ENCODE measurements around the gene GABBR2.

The GABBR2 gene

DNA sequence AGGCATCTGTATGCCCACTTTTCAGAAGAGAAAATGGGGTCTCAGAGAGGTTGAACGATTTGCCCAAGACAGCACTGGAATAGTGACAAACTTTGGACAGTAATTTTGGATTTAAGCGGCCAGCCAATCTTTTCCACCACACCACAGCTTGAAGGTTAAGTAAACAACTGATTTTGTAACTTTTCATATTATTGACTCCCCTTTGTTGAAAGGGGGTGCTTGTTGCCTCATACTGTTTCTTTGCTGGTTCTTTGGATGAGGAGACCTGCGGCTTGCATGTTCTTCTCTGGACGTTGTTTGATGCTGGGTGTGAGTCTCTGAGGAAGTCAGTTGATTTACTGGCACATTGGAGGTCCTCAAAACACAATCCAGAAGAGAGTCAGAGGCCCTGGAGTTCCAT lies 11.7 kb upstream of the GABBR2 start:
- DNase-seq (ENCODE audit: low read depth): no peak

DNA sequence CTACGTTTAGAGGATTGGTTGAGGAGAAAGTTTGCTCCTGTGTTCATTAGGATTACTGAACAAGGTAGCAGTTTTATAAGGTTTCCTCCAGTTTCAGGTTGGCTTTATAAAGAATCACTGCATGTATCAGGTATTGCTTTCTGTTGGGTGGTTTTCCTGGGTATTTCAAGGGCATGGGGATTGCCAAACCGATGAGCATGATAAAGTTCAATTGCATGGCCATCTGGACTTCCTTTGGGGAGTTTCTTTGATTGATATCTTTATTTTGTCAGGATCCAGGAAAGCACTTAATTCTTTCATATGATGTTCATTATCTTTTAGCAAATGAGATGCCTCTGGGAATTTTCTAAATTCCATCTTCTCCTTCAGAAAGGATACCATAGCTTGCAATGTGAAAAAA lies 10.3 kb upstream of the GABBR2 start:
- no peak for DNase-seq (ENCODE audit: low read depth)

DNA sequence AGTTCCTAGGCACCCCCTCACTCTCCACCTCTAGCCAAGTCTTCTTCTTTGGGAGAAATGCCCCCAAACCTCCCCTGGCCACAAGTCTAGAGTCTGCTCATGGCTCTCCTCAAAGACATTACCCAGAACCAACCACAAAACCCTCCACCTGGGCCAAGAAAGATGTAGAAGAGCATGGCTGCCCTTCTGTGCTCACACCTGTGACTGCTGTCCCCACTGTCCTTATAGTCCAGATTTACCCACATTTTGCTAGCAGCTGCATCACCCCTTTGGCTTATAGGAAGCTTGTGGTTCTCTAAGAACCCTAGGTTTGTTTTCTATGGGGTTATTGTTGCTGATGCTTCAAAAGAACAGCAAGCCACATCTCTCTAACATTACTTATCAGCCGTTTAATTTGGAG lies 6.1 kb upstream of the GABBR2 start:
- DNase-seq (ENCODE audit: low read depth): no peak

DNA sequence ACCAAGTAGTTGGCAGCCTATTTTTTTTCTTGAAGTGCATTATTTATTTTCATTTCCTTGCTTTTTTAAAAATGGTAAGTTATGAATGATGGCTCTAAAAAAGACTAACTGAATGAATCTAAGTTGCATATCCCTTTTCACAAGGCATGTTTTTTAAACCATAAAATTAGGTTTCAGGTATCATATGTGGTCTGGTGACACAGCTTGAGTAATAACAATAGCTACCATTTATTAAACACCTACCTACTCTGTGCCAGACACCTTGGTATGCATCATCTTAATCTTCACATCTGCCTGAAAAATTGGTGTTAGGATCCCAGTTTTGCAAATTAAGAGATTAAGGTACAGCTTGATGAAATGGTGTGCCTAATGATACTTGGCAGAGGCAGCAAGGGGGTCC lies 4.3 kb upstream of the GABBR2 start:
- DNase-seq (ENCODE audit: low read depth): no peak

DNA sequence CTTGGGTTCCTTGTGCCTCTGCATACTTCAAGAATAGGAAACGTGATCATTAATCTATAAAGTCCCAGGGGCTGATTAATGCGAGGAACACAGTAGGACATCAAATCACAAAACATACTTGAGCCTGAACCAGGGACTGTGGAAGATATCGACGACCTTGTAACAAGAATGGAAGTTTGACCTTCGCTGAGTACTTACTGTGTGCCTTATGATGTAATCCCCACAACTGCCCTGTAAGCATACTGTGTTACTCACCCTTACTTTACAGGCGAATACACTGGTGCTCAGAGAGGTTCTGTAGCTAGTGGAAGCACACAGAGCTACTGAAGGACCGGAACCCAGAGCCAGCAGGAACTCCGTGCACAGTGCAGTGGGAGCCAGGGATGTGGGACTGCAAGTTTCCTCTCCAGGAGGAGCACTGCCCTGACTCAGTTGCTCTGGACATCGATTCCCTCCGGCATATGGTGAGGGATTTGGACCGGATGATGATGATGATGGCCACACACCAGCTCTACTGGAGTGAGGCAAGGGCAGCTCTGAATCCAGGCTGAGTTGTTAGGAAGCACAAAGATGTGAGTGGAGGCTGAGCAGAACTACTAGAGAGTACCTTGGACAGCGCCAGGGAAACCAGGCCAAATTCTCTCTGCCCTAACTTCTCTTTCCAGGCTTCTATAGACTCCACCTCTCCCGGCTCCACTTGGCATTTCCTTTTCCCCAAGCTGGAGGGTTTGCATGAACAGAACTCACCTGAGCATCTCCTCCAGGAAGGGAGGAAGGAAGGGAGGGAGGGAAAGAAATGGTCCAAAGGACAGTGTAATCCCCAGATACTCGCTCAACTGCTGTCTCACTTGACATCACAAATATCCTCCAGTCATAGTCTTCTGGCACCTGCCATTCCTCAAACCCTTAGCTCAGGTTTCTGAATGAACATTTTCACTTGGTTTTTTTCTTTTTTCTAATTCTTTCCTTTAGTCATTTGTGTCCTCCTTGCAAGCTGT lies 1.5 kb upstream of the GABBR2 start:
- DNase-seq (ENCODE audit: low read depth): no peak

DNA sequence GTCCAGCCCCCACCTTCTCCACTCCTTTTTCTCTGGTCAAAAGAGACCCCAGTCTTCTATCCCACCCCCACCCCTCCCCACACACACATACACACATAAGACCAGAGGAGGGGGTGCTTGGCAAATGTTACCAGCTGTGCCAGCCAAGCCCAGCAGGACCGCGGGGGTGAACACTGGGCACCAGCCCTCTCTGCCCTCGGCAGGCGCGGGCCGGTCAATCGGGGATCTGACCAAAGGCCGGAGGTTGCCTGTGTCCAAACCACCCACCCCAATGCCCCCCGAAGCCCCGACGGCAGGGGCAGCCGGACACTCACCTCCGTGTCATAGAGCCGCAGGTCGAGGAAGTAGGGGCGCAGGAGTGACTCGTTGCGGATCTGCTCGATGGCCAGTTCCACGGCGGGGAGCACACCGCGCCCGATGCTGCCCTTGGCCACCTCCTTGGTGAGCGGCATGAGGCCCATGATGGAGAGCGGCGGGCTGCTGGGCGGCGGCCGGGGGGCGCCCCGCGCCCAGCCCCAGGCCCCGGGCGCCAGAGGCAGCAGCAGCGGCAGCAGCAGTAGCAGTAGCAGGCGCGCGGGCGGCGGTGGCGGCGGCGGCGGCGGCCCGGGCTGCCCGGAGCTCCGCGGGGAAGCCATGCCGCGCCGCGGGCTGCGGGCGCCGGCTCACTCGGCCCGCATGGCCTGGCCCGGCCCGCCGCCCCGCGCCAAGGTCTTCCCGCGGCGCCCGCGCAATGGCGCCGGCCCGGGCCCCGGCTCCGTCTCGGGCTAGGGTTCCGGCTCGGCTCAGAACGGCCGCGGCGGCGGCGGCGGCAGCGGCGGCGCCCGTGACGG lies 417 bp downstream of the GABBR2 start:
- no peak for DNase-seq (ENCODE audit: low read depth)

DNA sequence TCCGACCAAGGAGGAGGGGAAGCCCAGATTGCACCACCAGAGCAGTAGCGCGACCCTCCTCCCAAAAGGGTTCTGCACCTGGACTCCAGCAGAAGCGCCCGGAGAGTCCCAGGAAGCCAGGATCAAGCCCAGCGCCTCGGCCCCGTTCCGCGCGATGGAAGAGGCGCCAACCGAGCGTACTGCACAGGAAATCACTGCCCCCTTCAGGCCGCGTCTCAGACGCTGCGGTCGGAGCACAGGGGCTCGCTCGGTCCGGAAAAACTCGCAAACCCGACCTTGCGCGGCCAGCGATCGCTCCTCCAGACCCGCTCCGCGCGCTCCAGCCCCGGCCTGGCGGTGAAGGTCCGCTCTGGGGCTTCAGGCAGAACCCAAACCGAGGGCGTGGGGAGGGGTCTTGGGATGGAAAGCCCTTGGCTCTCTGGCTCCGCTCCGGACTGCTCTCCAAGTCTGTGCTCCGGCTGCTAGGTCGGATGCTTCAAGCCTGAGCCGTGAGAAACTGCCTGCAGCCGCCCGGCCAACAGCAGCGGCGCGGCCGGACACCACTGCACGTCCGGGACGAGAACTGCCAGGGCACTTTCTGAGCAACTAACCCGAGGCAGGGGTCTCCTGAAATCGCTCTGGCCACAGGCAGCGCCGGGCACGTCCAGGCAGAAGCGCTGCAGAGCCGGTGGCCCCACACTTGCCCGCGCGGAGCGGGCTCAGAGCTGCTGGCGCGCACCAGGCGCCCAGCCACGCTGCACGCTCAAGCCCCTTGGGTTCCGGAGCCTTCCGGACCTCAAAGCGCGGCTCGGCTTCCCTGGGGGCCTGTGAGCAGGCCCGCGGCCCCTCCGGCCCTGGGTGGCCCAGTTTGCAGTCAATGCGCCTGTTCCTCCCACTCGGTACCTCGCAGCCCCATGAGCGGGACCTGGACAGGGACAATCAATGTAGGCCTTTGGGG lies 1.3 kb downstream of the GABBR2 start:
- DNase-seq (ENCODE audit: low read depth): no peak

DNA sequence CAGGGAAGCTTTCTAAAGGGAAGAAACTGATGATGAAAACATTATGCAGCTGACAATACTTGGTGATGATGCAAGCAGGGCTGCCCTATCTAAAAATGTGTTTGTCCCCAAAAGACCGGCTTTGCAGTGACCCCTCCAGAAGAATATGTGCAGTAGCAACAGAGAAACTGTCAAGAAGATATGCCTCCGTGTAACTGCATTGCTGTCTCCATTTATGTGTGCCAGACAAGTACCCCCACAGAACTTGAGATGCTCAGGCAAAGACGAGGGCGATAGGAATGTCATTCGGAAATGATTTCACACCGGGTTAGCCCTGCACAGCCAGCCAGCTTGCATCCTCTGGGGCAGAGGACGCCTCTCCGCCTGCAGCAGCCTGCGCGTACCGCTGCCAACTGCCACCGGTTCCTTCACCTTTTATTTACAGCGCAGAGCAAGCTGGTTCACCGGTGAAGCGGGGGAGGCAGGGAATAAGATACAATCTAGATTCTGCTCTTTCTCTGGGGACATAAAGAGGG lies 2.0 kb downstream of the GABBR2 start:
- DNase-seq (ENCODE audit: low read depth): no peak

DNA sequence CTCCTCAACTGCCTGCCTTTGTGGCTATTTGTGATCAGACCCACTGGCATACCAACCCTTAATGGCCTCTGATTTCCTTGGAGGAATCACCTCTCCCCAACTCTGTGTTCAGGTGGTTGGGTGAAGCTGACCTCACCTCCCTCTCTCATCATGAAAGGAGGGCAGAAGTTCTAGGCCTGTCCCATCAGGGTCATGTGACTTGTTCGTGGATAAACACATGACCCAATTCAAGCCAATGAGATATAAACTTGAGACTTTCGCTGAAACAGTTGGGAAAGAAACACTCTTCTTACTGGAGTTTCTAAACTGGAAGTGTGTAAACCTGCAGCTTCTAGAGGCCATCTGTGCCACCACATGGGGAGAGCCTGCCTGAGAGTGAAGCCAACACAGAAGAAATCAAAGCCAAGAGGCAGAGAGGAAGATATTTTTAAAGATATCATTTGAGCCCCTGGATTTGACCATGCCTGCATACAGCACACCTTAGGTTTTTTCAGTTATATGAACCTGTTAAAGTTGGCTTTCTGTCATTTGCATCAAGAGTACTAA lies 5.8 kb downstream of the GABBR2 start:
- no peak for DNase-seq (ENCODE audit: low read depth)

DNA sequence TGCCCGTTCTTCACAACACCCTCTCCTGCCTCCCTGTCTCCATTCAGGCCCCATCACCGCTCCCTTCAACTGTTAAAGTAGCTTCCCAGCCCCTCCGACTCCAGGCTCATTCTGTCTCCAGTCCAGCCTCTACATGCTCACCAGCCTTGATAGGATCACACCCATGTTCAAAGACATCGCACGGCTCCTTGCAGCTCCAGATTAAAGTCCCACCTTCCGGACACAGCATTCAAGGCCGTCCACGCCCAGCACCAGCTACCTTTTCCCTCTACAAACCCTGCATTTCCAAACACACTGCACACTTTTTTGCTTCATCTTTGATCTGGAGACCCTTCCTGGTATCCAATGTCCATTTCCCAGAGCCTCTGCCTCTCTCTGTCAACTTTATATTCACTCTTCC lies 6.4 kb downstream of the GABBR2 start:
- no peak for DNase-seq (ENCODE audit: low read depth)

DNA sequence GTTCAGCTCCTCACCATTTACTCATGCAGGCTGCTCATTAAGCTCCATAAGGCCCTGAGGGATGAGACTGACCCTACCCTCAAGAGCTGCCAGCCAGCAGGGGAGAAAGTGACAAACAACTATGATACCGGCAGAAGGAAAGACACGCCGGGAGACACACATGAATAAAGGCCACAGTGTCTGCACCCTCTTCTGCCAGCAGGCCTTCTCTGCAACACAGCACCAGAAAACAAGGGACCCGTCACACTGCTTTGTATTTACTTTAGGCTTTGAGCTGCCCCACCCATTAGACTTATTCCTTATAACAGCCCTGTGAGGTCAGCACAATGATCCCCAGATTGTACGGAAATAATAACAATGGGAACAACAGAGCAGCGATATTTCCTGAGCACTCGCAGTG lies 7.2 kb downstream of the GABBR2 start:
- no peak for DNase-seq (ENCODE audit: low read depth)

DNA sequence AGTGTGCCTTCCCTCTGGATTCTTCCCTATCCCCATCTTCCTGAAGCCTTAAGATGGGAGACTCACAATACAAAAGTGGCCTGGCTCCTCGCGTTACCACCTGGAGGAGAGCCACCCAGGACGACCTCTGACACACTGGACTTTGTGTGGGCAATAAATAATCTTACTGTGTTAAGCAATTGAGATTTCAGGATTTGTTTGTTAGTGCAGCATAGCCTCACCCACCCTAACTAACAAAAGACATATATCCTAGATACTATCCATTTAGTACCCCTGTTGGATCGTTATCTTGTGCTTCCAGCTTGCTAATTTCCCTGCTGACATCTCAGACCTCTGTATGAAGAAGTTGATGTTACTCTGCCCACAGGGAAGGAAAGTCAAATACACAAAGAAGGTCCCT lies 7.9 kb downstream of the GABBR2 start:
- no peak for DNase-seq (ENCODE audit: low read depth)

DNA sequence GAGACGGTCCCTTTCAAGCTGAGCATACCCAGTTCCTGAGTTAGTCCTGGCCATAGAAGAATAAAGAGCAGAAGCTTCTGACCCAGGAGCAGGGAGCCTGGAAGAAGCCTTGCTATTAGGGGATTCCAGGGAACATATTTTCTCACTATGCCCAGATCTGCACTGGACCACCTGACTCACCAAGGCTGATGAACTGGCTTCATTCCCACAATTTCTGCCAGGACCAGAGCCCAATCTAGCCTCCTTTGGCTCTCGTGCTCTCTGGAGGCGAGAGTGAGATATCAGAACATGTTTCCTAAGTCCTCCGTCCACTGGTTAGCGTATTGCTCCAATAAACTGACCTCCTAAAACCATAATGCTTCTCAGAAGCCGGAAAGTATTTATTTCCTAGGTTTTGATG lies 9.9 kb downstream of the GABBR2 start:
- DNase-seq (ENCODE audit: low read depth): no peak

DNA sequence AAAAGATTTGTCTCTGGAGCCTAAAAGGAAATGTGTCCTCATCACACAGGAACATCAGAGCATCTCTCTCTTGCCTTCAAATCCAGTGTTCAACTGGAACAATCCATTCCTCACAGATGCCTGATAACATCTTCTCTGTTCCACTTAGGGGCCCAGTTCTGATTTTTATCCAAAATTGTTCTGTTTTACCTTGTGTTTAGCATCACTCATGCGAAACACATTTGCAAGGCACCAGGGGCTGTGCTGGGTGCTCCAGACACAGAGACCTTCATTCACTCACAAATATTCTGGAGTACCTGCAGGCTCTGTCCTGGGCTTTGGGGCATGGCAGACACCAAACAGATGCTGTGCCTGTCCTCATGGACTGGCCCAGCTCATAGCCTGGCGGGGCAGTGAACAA lies 13.8 kb downstream of the GABBR2 start:
- no peak for DNase-seq (ENCODE audit: low read depth)

DNA sequence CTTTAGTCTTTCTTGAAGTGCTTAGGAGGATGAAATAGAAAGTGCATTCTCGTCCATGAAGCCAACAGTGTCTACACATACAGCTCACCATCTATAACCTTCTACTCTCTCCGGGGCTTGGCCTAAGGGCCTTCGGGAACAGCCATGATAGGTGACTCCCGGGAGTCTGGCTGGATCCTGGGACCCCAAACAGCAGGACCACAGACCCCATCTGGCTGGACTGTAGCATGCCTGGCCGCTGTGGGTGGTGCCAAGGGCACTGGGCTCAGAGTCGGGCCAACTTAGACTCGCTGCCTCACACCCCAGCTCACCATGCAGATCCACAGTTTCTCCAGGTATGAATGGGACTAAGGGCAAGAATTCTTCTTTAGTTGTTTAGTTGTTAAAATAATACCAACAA lies 16.3 kb downstream of the GABBR2 start:
- DNase-seq (ENCODE audit: low read depth): no peak

DNA sequence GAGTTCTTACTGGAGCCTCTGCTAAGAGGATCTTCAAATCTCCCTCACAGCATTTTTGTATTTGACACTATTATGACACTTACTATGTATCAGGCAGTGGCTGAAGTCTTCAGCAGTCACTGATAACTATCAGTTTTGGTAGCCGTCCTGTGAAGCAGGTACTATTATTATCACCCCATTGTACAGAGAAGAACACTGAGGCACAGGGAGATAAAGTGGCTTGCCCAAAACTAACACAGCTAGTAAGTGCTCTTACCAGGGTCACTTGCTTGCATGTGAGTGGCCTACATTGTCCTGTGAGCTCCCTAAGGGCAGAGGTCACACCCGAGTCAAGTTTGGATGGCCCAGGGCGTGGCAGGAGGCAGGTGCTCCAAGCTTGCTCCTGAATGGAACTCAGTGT lies 16.8 kb downstream of the GABBR2 start:
- DNase-seq (ENCODE audit: low read depth): no peak

DNA sequence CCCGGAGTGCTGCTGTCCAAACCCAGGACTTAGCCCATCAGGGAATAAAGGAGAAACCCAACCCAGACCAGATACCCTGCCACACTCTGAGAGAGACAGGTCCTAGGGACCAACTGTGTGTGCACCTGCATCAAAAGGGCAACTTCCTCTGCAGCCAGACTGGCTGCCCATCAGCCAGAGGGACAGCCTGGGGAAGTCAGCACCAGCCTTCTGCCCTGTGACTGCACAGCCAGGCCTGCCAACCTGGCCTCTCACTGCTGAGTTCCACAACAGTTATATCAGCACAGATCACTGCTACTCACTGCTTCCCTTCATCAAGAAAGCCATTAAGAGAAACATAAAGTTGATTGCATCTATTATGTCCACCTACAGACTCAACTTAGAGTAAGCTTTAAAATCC lies 18.0 kb downstream of the GABBR2 start:
- DNase-seq (ENCODE audit: low read depth): no peak

DNA sequence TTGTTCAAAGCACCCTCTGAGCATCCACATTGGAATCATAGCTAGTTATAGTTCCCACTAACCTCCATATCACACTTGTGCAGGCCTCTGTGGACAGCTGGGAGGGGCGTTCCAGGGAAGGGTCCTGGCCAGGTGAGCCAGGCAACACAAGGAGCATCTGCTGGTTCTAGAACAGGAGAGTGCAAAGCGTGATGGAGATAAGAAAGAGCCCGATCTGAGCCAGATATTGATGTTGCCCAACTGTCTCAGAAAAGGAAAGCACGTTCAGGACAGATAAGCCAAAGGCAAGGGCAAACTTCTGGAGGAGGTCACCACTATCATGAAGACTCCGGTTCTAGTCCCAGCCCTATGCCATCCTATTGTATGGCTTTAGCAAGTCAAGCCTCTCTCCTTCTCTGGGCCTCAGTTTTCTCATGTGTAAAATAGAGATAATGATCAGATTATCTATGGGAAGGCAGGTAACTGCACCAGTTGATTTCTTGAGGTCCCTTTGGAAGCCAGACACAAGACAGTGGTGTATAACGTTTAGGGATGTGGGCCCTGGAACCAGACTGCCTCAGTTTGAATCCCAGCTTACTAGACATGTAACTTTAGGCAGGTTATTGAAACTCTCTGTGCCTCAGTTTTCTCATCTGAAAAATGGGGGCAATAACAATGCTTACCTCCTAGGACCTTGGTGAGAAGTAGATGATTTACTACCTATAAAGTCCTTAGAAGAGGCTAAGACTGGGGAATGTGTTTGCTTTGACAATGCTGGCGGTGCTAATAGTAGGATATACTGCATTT lies 19.8 kb downstream of the GABBR2 start:
- no peak for DNase-seq (ENCODE audit: low read depth)

DNA sequence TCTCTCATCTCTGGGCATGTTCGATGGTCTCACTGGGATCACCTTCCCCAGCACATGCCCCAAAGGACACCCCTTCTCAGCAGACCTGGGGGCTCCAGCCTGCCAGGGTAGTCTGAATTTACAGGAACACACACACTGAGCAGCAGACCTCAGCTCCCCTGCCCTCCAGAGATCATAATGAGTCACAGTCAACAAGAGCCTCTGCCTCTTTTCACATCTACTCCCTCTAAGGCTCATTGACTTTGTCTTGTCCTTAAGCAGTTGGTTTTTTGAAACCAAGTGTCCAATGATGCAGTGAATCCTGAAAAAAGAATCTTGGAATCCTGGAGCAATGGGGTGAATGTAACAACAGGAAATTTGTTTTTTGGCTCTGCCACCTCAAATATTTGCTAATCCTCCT lies 20.8 kb downstream of the GABBR2 start:
- no peak for DNase-seq (ENCODE audit: low read depth)

DNA sequence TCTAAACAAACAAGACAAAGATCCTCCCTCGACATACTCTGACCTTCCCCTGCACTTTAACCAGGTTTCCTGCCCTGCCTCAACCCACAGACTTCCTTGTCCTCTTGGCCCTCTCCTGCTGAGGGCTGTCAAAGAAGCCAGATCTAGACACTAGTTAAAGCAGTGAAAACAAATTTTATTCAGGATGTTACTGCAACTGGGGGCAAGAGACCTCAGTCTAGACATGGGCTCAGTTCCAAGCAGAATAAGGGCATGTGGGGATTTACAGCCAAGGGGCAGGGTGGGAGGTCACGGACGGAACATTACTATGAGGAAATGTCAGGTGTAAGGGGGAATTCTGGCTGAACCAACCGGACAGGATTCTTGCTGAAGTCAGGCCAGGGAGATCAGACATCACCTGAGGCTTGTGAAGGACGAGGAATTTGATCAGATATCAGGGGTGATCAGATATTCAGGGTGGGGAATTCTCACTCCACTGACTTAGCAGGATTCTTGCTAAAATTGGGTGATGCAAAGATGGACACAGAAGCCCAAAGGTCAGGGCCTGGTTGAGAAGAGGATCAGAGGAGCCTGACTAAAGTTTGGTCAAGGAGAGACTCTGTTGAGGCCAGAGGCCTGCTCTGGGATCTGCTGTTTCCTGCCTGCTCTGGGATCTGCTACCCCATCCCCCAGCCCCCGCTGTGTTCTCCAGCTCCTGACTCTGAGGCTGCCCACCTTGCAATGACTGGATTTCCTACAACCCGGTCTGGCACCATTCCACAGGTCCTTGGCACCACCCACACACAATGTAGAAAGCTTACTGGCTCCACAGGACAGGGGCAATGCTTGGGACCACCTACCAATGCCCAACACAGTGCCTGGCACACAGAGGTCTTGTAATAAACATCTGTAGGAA lies 21.5 kb downstream of the GABBR2 start:
- DNase-seq (ENCODE audit: low read depth): no peak
